ENCODE results near the gene CNIH2.
"Not testable (repeated sequence)": the region's sequence is repeated elsewhere in the genome, so short reads cannot be mapped to it uniquely, and the experiment has no call there.

CNIH2 gene

DNA sequence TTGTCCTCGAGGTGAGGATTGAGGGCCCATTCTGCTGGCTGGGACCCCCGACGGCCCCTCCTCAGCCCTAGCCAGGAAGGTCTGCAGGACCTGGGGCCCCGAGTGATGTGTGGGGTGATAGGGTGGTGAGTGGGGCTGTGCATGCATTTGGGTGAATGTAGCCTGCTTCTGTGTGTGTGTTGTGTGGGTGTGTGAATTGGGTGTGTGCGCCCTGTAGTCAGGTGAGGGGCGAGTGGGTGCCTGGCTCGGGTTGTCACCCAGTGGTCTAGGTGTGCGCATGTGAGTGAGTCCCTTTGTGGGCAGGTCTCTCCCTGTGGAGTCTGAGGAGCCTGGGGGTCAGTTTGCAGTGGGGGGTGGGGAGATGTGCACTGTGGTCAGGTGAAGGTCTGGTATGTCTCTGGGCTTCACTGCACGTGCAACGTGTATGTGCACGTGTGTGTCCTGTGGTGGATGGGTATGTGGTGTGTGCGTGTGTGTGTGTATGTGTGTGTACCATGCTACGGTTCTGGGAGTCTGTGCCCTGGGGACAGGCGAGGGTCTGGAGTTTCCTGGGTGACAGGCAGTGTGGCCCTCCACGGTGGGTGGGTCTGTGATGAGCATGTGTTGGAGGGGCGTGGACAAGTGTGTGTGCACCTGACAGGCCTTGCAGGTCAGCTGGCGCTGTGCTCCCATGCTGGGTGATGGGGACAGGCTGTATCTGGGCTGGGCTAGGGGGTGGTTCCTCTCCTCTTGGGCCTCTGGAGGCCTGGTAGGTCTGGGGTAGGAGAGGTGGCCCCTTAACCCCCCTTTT lies 14.8 kb downstream of the CNIH2 start:
- DNase-seq: no peak

DNA sequence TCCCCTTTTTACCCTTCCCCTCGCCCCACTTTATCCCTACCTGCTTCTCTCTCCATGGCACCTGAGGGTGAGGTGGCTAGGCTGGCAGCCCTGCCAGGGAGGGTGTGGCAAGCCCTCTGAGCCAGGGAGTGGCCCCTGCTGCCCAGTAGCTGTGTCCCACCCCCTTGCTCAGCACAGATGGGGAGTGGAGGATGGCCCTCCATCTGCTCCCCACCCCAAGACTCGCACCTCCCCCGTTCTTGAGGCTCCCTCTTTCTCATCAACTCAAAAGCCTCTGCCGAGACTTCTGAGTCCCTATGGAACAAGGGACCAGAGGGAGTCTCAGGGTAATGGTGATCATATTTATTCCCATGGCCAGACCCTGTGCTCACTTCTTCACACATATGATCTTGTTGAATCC lies 15.4 kb downstream of the CNIH2 start:
- DNase-seq: no peak

DNA sequence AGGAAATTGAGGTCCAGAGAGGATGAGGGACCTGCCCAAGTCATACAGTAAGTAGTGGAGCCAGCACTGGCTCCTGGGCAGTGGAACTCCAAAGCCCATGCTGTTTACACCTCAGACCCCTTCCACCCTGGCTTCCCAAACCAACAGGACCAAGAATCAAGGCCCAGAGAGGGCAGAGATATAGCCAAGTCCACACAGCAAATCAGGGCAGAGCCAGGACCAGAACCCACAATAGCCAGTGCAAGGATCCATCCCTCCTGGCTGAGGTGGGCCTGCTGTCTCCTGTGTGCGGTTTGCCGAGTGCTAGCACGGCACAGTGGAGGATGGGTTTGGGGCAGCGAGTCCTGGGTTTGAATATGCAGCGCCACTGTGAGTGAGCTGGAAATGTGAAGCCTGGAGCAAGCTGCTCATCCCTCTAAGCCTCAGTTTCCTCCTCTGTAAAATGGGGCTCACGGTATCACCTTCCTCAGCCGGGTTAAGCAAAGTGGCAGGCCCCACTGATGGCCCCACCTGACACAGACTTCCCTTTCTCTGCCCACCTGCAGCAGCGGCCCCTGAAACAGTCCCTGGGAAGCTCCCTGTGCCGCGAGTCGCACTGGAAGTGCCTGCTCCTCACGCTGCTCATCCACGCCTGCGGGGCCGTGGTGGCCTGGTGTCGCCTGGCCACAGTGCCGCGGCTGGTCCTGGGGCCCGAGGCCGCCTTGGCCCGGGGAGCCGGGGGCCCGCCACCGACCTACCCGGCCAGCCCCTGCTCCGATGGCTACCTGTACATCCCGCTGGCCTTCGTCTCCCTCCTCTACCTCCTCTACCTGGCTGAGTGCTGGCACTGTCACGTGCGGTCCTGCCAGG lies 16.0 kb downstream of the CNIH2 start:
- DNase-seq: no peak

DNA sequence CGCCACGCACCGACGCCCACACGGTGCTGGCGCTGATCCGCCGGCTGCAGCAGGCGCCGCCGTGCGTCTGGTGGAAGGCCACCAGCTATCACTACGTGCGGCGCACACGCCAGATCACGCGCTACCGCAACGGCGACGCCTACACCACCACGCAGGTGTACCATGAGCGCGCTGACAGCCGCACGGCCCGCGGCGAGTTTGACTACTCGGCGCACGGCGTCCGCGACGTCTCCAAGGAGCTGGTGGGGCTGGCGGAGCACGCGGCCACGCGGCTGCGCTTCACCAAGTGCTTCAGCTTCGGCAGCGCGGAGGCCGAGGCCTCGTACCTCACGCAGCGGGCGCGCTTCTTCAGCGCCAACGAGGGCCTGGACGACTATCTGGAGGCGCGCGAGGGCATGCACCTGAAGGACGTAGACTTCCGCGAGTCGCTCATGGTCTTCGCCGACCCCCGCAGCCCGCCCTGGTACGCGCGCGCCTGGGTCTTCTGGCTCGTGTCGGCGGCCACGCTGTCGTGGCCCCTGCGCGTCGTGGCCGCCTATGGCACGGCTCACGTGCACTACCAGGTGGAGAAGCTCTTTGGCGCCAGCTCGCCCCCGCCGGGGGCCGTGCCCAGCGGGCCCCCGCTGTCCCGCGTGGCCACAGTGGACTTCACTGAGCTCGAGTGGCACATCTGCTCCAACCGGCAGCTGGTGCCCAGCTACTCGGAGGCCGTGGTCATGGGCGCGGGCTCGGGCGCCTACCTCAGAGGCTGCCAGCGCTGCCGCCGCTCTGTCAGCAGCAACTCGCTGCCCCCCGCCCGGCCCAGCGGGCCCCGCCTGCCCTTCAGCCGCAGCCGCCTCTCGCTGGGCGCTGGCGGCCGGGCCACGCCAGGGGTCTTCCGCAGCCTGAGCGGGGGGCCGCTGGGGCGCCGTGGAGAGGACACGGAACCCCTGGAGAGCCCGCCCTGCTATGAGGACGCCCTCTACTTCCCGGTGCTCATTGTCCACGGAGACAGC lies 16.9 kb downstream of the CNIH2 start:
- DNase-seq: no peak

DNA sequence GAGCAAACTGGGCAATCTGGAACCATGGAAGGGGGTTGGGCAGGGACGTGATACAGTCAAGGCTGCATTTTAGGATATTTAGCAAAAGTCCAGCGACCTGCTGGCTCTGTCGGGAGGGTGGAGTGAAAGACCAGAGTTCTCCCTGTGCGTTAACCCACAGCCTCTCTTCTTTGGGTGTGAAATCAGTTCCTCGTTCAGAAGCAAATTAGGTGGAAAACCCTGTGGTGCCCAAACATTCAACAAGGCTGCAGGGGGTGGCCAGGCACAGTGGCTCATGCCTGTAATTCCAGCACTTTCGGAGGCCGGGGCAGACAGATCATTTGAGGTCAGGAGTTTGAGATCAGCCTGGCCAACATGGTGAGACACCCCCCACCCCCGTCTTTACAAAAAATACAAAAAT lies 19.6 kb downstream of the CNIH2 start:
- DNase-seq: no peak

DNA sequence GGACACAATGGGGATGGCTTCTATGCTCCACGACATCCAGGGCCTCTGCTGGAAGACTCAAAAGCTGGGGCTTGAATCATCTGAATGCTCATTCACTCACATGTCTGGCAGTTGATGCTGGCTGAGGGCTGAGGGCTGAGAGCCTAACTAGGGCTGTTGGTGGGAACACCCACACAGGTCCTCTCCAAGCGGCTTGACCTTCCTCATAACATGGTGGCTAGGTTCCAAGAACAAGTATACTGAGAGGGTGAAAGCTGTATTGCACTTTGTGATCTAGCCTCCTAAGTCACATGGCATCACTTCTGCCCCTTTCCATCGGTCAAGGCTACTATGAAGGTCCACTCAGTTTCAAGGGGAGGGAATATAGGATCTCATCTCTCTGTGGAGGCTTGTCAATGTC lies 21.2 kb downstream of the CNIH2 start:
- no peak for DNase-seq

DNA sequence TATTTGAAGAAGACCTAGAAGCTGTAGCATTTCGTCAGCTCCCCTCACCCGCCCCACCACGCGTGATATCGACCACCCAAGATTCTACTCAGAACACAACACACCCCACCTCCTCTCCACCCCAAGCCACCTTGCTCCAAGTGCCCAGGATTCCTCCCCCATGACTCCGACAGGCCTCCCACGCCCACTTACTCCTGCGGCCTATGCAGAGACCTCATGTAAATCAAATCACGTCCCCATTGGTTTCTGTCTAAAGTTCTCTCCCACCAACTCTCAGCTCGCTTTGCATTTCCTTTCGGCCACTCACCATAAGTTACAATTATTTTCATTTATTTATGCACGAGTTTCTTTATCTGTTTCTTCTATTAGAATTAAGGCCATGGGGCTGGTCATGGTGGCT lies 24.7 kb downstream of the CNIH2 start:
- DNase-seq: no peak

DNA sequence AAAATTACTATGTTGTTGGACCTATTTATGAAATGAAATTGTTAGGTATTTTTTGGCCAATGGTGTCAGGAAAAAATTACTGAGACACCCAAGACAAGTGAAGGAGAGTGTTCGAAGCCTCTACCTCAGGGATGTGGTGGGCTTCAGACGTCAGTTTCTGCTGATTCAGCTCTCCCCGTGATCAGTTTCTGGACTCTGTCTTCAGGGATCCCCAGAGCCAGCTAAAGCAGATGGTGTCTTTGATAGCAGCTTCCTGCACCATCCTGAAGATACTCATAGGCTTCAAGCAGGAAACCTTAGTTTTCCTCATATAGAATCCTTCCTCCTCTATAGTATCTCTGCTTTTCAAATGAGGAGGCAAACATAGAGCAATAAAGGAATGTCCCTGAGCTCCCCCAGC lies 31.5 kb downstream of the CNIH2 start:
- no peak for DNase-seq

DNA sequence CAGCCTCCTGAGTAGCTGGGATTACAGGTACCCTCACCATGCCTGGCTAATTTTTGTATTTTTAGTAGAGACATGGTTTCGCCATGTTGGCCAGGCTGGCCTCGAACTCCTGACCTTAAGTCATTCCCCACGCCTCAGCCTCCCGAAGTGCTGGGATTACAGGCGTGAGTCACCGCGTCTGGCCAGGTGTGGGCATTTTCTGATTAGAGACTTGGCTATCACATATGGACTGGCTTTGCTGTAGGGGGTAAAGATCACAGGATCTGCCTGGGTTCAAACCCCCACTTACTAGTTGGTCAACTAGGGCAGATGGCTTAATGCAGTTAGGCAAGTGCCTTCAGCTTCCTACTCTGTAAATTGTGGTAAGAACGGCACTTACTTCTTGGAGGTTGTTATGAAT lies 32.3 kb downstream of the CNIH2 start:
- no peak for DNase-seq

DNA sequence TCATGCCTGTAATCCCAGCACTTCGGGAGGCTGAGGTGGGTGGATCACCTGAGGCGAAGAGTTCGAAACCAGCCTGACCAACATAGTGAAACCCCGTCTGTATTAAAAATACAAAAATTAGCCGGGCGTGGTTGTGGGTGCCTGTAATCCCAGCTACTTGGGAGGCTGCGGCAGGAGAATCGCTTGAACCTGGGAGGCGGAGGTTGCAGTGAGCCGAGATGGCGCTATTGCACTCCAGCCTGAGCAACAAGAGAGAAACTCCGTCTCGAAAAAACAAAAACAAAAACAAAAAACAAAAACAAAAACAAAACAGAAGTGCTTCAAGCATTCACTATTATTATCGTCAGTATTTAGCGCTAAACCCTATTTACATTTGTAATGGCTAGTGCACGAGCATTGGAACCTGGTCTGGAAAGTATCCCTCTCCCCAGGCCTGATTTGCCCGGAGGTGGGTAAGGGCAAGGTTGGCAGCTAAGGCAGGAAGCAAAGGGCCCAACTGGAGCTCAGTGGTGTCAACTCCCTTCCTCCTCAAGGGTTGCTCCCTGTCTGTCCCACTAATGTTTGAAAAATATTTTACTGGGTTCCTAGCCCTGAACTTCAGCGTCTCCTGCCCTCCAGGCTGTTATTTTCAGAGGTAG lies 32.9 kb downstream of the CNIH2 start:
- DNase-seq: not testable (repeated sequence)

DNA sequence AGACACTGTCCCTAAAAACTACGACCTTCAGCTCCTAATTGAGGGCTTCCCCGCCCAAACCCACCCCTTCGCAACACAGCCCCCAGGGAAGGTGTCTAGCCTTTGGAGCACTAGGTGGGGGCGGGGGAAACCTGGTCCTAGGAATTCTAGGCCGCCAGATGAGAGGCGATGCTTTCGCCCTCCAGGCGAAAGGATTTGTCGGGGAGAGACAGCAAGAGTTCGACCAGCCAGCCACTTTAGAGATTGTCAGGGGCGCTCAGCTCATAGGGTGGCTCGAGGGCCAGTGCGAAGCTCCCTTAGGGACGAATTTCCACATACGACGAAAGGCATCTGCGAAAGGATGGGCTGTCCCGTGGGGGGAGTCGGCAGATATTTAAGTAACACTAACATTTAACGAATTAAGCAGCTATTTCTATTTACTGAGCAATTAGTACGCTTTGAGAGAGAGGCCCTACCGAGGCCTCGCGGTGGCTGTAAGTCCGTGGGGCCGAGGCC lies 33.5 kb downstream of the CNIH2 start:
- no peak for DNase-seq

DNA sequence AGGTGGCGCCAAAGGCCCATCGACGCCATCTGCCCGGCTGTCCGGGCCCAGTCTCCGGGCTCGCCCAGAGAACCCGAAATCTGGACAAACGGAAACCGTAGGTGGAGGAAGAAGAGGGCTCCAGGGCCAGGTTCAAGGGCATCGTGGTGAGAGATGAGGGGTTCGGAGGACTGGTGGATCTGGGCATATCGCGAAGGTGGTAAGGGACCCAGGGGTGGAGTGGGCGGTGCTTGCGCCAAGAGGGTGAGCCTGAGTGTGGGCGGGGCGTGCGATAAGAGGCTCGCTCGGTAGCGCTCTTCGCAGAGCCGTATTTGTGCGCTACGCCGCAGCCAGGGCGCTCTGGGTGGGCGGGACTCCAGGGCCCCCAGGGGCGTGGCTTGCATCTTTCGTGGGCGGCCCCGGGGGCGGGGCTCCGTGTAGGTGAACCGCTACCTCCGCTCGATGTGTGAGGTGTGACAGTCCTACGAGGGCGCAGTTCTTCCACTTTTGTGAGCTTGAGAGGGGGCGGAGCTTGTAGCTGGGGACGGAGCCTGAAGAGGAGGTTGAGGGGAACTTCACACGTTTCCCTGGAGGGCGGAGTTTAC lies 34.1 kb downstream of the CNIH2 start:
- DNase-seq: peak; percentile 99

DNA sequence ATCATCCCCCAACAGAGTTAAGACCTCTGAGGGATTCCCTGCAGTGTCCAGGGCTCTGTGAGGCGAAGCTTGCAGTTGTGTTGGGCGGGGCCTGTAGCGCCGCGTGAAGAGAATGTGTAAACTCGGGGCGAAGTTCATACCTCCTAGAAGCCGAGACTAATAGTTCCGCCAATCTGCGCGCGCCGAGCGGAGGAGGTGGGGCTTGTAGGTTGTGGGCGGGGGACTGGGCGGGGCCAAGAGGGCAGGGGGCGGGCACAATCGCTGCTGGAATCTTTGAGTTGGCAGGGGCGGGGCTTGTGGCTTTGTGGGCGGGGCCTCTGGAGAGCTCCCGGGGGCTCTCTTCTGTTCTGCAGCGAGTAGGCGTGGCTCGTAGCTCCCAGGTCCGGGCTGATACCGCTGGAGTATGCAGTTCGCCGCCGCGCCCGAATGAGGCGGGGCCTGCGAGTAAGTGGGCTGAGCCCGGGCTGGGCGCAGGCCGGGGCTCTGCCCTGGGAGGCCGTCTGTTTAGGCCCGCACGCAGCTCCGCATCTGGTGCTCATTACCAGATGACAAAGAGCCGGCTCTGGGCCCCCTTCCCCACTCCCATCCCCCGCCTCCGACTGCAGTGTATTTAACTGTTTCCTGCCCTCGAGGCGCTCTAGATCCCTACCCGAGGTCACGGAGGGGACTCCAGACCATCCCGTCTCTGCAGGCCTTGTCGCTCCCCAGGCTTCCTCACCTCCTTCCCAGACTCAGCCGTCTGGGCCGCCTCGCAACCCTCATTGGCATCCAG lies 34.8 kb downstream of the CNIH2 start:
- peak; percentile 97 for DNase-seq

DNA sequence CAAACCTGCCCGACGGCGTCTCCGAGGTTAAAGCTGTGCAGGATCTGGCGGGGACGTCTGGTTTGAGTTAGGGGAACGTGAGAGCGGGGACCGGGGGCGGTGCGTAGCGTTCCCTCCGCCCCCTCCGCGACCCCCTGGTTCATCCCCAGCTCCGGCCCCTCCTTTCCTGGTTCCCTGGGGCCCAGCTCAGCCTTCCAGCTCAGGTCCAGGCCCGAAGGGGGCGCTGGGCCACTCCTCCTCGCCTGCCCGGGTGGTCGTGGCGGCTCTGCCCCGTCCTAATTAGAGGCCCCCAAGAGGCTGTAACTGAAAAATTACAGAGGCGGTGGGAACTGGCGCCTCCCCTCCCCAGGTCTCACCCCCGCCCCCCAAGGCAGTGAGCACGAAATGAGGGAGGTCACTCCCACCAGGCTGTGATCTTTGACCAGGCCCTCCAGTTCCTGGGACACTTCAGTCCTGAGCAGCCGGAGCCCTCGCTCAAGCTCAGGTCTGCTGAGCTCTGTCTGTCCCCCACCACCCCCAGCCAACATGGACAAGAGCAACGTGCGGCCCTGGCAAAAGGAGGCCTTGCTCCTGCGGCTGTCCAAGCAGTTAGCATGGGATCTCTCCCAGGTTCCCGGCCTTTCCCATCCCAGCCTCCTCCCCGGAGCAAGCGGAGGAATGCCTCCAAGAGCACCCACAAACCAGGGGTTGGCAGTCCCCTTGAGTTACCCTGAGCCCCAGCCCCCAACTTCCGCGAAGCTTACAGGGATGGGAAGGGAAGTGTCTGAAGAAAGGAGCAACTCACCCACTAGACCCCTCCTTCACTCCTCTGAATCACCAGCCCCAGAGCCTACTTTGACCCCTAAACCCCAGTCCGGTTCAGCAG lies 35.6 kb downstream of the CNIH2 start:
- no peak for DNase-seq

DNA sequence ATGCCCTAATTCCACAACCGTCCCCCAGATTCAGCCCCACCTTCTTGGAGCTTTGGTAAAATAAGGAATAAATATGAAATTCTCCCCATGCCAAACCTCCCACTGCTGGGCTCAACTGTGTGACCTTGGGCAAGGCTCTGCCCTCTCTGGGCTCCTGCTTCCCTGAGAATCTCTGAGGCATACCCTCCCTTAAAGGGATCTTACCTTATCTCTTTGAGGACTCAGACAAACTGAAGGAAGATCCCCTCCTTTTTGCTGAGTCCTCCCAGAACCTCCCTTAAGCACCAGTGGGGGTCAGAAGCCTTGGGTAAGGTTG lies 36.2 kb downstream of the CNIH2 start:
- DNase-seq: no peak

DNA sequence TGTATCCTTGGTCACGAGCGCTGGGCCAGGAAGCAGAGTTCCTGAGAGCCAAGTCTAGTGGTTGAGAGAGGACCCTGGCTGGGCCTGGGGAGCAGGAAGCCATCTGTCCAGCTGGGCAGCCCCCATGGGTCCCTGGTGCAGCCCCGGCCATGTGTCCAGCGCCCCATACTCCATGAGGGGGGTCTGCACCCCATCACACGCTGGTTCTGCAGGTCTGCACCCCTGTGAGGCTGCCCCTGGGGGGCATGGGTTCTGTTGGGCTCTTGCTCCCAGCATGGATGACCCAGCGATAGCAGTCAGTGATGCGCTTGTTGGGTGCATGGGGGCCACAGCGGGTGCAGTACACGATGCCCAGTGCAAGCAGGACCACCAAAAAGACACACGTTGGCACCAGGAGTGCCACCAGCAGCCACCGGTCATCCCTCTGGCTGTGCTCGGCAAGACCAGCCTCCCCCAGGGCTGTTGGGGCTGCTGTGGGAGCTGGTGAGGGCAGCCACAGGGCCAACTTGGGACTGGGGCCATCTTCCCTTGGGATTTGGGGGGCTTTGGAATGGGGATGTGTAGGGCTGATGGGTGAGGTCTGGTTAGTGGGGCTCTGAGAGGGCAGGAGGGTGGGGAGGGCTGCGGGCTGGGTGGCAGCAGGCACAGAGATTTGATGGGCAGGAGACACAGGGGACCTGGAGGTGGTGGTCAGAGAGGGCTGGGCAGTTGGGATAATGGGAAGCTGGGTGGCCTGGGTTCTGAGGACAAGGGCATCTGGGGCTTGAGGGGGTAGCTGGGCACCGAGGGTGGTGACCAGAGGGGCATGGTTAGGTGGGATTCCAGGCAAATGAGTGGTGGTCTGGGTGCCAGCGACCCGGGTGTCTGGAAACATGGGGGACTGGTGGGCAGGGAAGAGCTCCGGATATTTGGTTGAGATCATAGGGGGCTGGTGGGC lies 36.9 kb downstream of the CNIH2 start:
- DNase-seq: no peak

DNA sequence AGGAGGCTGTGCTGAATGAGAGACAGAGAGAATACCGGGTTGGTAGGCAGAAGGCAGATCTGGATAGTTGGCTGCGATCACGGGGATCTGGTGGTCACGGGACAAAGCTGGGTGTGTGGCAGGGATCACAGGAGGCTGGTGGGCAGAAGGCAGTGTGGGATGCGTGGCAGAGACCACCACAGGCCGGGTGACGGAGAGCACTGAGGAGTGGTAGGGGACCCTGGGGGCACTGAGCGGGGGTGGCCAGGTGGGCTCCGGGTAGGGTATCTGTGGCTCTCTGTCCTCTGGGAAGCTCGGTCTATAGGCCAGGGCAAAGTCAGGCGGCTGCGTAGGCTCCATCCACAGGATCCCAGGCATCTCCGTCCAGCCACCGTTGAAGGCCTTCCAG lies 37.5 kb downstream of the CNIH2 start:
- no peak for DNase-seq

DNA sequence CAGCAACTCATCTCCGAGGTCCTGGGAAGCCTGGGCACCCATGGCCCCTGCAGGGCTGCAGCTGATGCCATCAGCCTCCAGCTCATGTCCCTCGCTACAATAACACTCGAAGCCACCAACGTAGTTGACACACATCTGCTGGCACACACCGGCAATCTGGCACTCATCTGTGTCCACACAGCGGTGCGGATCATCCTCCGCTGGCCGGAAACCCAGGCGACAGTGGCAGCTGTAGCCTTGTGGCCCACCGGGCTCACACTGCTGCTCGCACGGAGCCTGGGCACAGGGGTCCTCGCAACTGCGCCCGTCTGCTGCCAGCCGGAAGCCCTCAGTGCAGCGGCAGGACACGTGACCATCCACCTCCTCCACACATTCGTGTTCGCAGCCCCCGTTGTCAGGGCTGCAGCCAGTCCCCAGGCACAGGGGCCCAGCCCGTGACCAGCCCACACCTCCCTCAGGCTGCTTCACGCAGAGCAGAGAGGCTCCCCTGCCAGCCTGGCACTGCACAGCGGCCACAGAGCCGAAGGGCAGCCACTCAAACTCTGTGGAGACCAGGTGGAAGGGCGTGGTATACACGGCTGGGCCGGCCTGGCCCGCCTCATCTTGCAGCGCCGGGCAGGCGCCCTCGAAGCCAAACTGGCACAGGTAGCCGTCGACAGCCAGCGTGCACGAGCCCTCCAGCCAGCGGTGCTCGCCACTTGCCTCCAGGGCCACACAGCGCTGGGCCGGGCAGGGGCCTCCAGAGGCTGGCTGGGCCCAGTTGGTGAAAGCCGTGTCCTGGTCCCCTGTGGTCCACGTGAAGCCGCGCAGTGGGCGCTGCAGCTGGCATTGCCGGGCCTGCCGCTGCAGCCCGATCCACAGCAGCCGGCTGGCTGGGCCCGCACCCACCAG lies 38.2 kb downstream of the CNIH2 start:
- no peak for DNase-seq

All from activated CD8-positive, alpha-beta memory T cell treated with anti-CD3 and anti-CD28 coated beads, Interleukin-2, amount 50 U/mL, for 4 hours (primary cell).